WTC11 (cell line): ENCODE data around the gene PROM2. TPM values are rescaled to one million over a fixed set of nuclear protein-coding genes. Genes with fewer than 3 reads are reported as not detected.

ENCODE experiments used
- ATAC-seq: fragments of 200-7000 bp; cut with Tn5 transposase; 2 replicates; pipeline ENCODE4 v1.10.0; 2021; ENCODE audit warnings: mild to moderate bottlenecking, moderate library complexity
- CTCF ChIA-PET: fragments of 300-600 bp; sonication (Branson Sonifier 250); formaldehyde crosslinking; loops from one replicate; lab custom pipeline; 2021; ENCODE audit warnings: antibody characterized with exemption; lab: Charles Lee
- POLR2A ChIA-PET: fragments of 350-600 bp; sonication (Branson Sonifier 250); formaldehyde crosslinking; loops from one replicate; lab custom pipeline; 2021; ENCODE audit warnings: antibody characterized with exemption; lab: Charles Lee
- DNase-seq: peaks from one replicate; pipeline ENCODE4 v3.0.0; 2021; ENCODE audit warnings: low spot score
- H3K27ac Mint-ChIP-seq: 2 replicates; pipeline ENCODE4 v1.8.0; 2021; ENCODE audit warnings: mixed read lengths
- H3K27me3 Mint-ChIP-seq: 2 replicates; pipeline ENCODE4 v1.8.0; 2021; ENCODE audit warnings: low read depth, mild to moderate bottlenecking, moderate library complexity, mixed read lengths
- H3K36me3 Mint-ChIP-seq: 2 replicates; pipeline ENCODE4 v1.8.0; 2021; ENCODE audit warnings: mixed read lengths
- H3K4me1 Mint-ChIP-seq: 2 replicates; pipeline ENCODE4 v1.8.0; 2022; ENCODE audit warnings: mixed read lengths
- H3K4me3 Mint-ChIP-seq: 2 replicates; pipeline ENCODE4 v1.8.0; 2021; ENCODE audit warnings: mild to moderate bottlenecking, moderate library complexity, mixed read lengths
- H3K9me3 Mint-ChIP-seq: 2 replicates; pipeline ENCODE4 v1.8.0; 2021; ENCODE audit warnings: mixed read lengths
- AR ChIP-seq: fragments of 250-450 bp; sonication (Bioruptor Pico); IDR thresholded peaks from 2 replicates; pipeline ENCODE4 v1.9.0; 2021; ENCODE audit warnings: mild to moderate bottlenecking
- E2F1 ChIP-seq: sonication (generic); formaldehyde crosslinking; IDR thresholded peaks from 2 replicates; pipeline ENCODE4 v1.8.0; 2022; ENCODE audit warnings: mild to moderate bottlenecking, missing genetic modification reagents
- ERG ChIP-seq: fragments of 250-450 bp; sonication (Bioruptor Pico); IDR thresholded peaks from 2 replicates; pipeline ENCODE4 v1.8.0; 2021; ENCODE audit warnings: mild to moderate bottlenecking
- FOXJ3 ChIP-seq: sonication (generic); formaldehyde crosslinking; IDR thresholded peaks from 2 replicates; pipeline ENCODE4 v1.9.0; 2021; ENCODE audit warnings: missing genetic modification reagents, mild to moderate bottlenecking, borderline replicate concordance
- GRHL2 ChIP-seq: fragments of 250-450 bp; sonication (Bioruptor Pico); IDR thresholded peaks from 2 replicates; pipeline ENCODE4 v1.8.0; 2022; ENCODE audit warnings: mild to moderate bottlenecking, moderate library complexity; ENCODE audit not compliant: insufficient replicate concordance, severe bottlenecking
- HMGA2 ChIP-seq: fragments of 250-450 bp; sonication (Bioruptor Pico); IDR thresholded peaks from 2 replicates; pipeline ENCODE4 v1.4.0; 2021; ENCODE audit warnings: mild to moderate bottlenecking, moderate library complexity
- HMGXB4 ChIP-seq: sonication (generic); formaldehyde crosslinking; IDR thresholded peaks from 2 replicates; pipeline ENCODE4 v1.8.1; 2023; ENCODE audit warnings: mild to moderate bottlenecking, moderate library complexity, missing genetic modification reagents
- NFE2L1 ChIP-seq: sonication (generic); formaldehyde crosslinking; IDR thresholded peaks from 2 replicates; pipeline ENCODE4 v1.8.1; 2023; ENCODE audit warnings: missing genetic modification reagents
- NFYB ChIP-seq: sonication (generic); formaldehyde crosslinking; conservative IDR thresholded peaks from 2 replicates; pipeline ENCODE4 v1.8.0; 2022; ENCODE audit warnings: low read depth, missing genetic modification reagents
- NR3C1 ChIP-seq: sonication (generic); formaldehyde crosslinking; conservative IDR thresholded peaks from 2 replicates; pipeline ENCODE4 v1.8.1; 2023; ENCODE audit warnings: low read depth, mild to moderate bottlenecking, missing genetic modification reagents
- PRDM15 ChIP-seq: sonication (generic); formaldehyde crosslinking; IDR thresholded peaks from 2 replicates; pipeline ENCODE4 v1.8.0; 2022; ENCODE audit warnings: missing genetic modification reagents
- TCF7 ChIP-seq: sonication (generic); formaldehyde crosslinking; IDR thresholded peaks from 2 replicates; pipeline ENCODE4 v1.8.0; 2022; ENCODE audit warnings: mild to moderate bottlenecking, low read depth, missing genetic modification reagents, moderate library complexity
- ZNF121 ChIP-seq: sonication (generic); formaldehyde crosslinking; IDR thresholded peaks from 2 replicates; pipeline ENCODE4 v1.8.0; 2023; ENCODE audit warnings: missing genetic modification reagents
- ZNF219 ChIP-seq: sonication (generic); formaldehyde crosslinking; IDR thresholded peaks from 2 replicates; pipeline ENCODE4 v1.8.0; 2023; ENCODE audit warnings: missing genetic modification reagents, mild to moderate bottlenecking, borderline replicate concordance
- ZNF232 ChIP-seq: sonication (generic); formaldehyde crosslinking; IDR thresholded peaks from 2 replicates; pipeline ENCODE4 v1.8.0; 2022; ENCODE audit warnings: mild to moderate bottlenecking, missing genetic modification reagents
- ZNF396 ChIP-seq: fragments of 250-450 bp; sonication (Bioruptor Pico); IDR thresholded peaks from 2 replicates; pipeline ENCODE4 v1.8.0; 2021; ENCODE audit warnings: mild to moderate bottlenecking, moderate library complexity, borderline replicate concordance
- ZNF423 ChIP-seq: fragments of 250-450 bp; sonication (Bioruptor Pico); IDR thresholded peaks from 2 replicates; pipeline ENCODE4 v2.1.2; 2022; ENCODE audit warnings: mild to moderate bottlenecking, moderate library complexity
- ZSCAN18 ChIP-seq: fragments of 250-450 bp; sonication (Bioruptor Pico); IDR thresholded peaks from 2 replicates; pipeline ENCODE4 v2.1.2; 2022; ENCODE audit warnings: mild to moderate bottlenecking, moderate library complexity
- total RNA-seq: library from RNA; stranded (reverse); gene quantifications from 3 replicates; pipeline ENCODE4 v1.2.3, GENCODE V29; 2021
- TF ChIP-seq, protein P1 (sequence below): sonication (generic); formaldehyde crosslinking; IDR thresholded peaks from 2 replicates; pipeline ENCODE4 v1.8.1; 2022; ENCODE audit warnings: low read depth, mild to moderate bottlenecking, moderate library complexity, missing genetic modification reagents, borderline replicate concordance
- TF ChIP-seq, protein P2 (sequence below): sonication (generic); formaldehyde crosslinking; conservative IDR thresholded peaks from 2 replicates; pipeline ENCODE4 v1.8.1; 2022; ENCODE audit warnings: mild to moderate bottlenecking, missing genetic modification reagents
- TF ChIP-seq, protein P3 (sequence below): sonication (generic); formaldehyde crosslinking; IDR thresholded peaks from 2 replicates; pipeline ENCODE4 v1.8.1; 2023; ENCODE audit warnings: mild to moderate bottlenecking, missing genetic modification reagents, moderate library complexity

PROM2 gene
- total RNA-seq, 1 experiment from 2014 or later = 8.3 TPM

- DNase-seq = no peak
- POLR2A ChIA-PET = no interaction called here
- TF ChIP-seq, protein P1, sequence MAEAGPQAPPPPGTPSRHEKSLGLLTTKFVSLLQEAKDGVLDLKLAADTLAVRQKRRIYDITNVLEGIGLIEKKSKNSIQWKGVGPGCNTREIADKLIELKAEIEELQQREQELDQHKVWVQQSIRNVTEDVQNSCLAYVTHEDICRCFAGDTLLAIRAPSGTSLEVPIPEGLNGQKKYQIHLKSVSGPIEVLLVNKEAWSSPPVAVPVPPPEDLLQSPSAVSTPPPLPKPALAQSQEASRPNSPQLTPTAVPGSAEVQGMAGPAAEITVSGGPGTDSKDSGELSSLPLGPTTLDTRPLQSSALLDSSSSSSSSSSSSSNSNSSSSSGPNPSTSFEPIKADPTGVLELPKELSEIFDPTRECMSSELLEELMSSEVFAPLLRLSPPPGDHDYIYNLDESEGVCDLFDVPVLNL = no peak
- TF ChIP-seq ERG (CRISPR knock-in tag) = no peak
- no peak for TF ChIP-seq AR
- no peak for TF ChIP-seq ZNF423 (CRISPR knock-in tag)
- TF ChIP-seq, protein P2, sequence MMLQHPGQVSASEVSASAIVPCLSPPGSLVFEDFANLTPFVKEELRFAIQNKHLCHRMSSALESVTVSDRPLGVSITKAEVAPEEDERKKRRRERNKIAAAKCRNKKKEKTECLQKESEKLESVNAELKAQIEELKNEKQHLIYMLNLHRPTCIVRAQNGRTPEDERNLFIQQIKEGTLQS (CRISPR knock-in tag) = no peak
- TF ChIP-seq, all 79 proteins: peak for 0
- ATAC-seq = no peak
- H3K4me1 Mint-ChIP-seq = peaks cover 3% of the 10 kb centered on the region
- CTCF ChIA-PET = interaction anchor here (1.4 to 2.5 kb wide), 2 partner anchors 33 to 79 kb away, joined by 3 to 12 read pairs; no protein-coding TSS in a partner anchor
- H3K27me3 Mint-ChIP-seq = no peaks in the 10 kb centered on the region
- no peak overlapping the region for H3K27ac Mint-ChIP-seq
- H3K4me3 Mint-ChIP-seq = no peak overlapping the region
- H3K36me3 Mint-ChIP-seq = no peaks in the 10 kb centered on the region
- H3K9me3 Mint-ChIP-seq = no peaks in the 10 kb centered on the region
Measured at GRCh38 chr2:95310216-95310615, 36.0 kb downstream of the PROM2 start.

DNA sequence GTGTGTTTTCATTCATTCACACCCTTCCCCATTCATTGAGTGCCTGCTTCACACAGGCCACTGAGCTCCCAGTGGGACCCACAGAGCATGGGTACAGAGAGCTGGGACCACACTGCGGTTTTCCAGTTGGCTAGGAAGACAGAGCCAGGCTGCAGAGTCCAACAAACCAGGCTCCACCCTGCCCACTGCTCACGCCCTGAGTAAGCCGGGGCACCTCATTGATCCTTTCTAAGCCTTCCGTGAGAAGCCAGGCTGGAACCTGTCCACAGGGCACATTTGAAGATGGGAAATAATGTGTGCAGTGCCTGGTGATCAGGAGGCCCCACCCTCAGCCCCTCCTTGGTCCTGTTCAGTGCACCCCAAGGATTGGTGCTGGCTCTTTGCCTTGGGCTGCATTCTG, 36.4 kb downstream of the PROM2 start:
- POLR2A ChIA-PET = no interaction called here
- no peak for DNase-seq
- CTCF ChIA-PET = interaction anchor here (2.5 to 2.8 kb wide), 2 partner anchors 79 kb away, joined by 12 to 34 read pairs; no protein-coding TSS in a partner anchor
- Mint-ChIP-seq H3K27me3 (no peaks in the 10 kb centered on the region), H3K36me3 (no peaks in the 10 kb centered on the region), H3K4me3 (no peak overlapping the region), H3K27ac (no peak overlapping the region), H3K4me1 (peaks cover 3% of the 10 kb centered on the region), H3K9me3 (no peaks in the 10 kb centered on the region)
- ATAC-seq = no peak
- TF ChIP-seq HMGXB4 (CRISPR knock-in tag) (no peak), PRDM15 (CRISPR knock-in tag) (no peak), ZNF232 (CRISPR knock-in tag) (no peak), ZNF396 (no peak), NFYB (CRISPR knock-in tag) (no peak), ZNF121 (CRISPR knock-in tag) (no peak), NR3C1 (no peak), ZNF219 (CRISPR knock-in tag) (no peak), FOXJ3 (no peak), HMGA2 (CRISPR knock-in tag) (no peak), E2F1 (CRISPR knock-in tag) (no peak), GRHL2 (CRISPR knock-in tag) (no peak), TCF7 (CRISPR knock-in tag) (no peak), NFE2L1 (CRISPR knock-in tag) (no peak), ZSCAN18 (no peak)
- TF ChIP-seq, protein P3, sequence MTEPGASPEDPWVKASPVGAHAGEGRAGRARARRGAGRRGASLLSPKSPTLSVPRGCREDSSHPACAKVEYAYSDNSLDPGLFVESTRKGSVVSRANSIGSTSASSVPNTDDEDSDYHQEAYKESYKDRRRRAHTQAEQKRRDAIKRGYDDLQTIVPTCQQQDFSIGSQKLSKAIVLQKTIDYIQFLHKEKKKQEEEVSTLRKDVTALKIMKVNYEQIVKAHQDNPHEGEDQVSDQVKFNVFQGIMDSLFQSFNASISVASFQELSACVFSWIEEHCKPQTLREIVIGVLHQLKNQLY (CRISPR knock-in tag) = no peak
